Esophagus muscularis mucosa (tissue), 4 donors: ENCODE measurements around the gene CEP131.

Source experiments
- EP300 ChIP-seq: sonication (generic); formaldehyde crosslinking; IDR thresholded peaks from one replicate; pipeline ENCODE4 v1.6.1; 2017; ENCODE audit warnings: antibody characterized with exemption
- POLR2A ChIP-seq: fragments of 450-650 bp; IDR thresholded peaks from one replicate; pipeline ENCODE4 v1.6.1; 2017; ENCODE audit warnings: antibody characterized with exemption, moderate library complexity, mild to moderate bottlenecking, low read depth
- TF ChIP-seq, protein P1 (sequence below), 3 experiments: fragments of 200-600 bp in 2 of 3; fragments of 450-650 bp in 1 of 3; sonication (generic) in 2 of 3; IDR thresholded peaks; one replicate each; pipeline ENCODE4 v1.5.1; 2017 to 2019; ENCODE audit warnings: antibody characterized with exemption in 3 of 3, mild to moderate bottlenecking in 2 of 3, moderate library complexity in 1 of 3

DNA sequence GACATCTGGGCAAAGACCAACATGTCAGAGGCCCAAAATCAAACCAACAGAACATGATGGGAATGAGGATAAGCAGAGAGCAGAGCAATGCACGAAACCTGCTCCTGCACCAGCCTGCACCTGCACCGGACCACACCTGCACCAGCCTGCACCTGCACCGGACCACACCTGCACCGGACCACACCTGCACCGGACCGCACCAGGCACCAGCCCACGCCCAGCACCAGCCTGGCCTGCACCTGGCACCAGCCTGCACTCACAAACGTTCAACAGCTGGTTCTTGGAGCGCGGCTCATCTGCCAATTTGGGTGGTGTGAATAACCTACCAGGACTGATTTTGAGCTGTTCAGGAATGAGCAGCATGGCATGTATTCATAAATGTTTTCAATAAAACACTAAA is 18.2 kb downstream of the CEP131 start:
- TF ChIP-seq, protein P1, sequence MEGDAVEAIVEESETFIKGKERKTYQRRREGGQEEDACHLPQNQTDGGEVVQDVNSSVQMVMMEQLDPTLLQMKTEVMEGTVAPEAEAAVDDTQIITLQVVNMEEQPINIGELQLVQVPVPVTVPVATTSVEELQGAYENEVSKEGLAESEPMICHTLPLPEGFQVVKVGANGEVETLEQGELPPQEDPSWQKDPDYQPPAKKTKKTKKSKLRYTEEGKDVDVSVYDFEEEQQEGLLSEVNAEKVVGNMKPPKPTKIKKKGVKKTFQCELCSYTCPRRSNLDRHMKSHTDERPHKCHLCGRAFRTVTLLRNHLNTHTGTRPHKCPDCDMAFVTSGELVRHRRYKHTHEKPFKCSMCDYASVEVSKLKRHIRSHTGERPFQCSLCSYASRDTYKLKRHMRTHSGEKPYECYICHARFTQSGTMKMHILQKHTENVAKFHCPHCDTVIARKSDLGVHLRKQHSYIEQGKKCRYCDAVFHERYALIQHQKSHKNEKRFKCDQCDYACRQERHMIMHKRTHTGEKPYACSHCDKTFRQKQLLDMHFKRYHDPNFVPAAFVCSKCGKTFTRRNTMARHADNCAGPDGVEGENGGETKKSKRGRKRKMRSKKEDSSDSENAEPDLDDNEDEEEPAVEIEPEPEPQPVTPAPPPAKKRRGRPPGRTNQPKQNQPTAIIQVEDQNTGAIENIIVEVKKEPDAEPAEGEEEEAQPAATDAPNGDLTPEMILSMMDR (IDR thresholded peaks at IDR 0.05): no peak
- TF ChIP-seq EP300 (no peak), POLR2A (no peak)
